ENCODE data around the gene HAUS5.
"Not testable (repeated sequence)": the region's sequence is repeated elsewhere in the genome, so short reads cannot be mapped to it uniquely, and the experiment has no call there.

Gene HAUS5, protein sequence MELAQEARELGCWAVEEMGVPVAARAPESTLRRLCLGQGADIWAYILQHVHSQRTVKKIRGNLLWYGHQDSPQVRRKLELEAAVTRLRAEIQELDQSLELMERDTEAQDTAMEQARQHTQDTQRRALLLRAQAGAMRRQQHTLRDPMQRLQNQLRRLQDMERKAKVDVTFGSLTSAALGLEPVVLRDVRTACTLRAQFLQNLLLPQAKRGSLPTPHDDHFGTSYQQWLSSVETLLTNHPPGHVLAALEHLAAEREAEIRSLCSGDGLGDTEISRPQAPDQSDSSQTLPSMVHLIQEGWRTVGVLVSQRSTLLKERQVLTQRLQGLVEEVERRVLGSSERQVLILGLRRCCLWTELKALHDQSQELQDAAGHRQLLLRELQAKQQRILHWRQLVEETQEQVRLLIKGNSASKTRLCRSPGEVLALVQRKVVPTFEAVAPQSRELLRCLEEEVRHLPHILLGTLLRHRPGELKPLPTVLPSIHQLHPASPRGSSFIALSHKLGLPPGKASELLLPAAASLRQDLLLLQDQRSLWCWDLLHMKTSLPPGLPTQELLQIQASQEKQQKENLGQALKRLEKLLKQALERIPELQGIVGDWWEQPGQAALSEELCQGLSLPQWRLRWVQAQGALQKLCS

GRCh38 chr19:35612559-35613321 lies at the start of gene HAUS5:
Gene HAUS5, plus strand, starts transcription at chr19:35612735. Its CDS starts 60 bp downstream, at chr19:35612795.
- peak; percentile 83 to 95 (median 92) for DNase-seq (ENCODE audit: low read depth in 4 of 4, low spot score in 1 of 4)

DNA sequence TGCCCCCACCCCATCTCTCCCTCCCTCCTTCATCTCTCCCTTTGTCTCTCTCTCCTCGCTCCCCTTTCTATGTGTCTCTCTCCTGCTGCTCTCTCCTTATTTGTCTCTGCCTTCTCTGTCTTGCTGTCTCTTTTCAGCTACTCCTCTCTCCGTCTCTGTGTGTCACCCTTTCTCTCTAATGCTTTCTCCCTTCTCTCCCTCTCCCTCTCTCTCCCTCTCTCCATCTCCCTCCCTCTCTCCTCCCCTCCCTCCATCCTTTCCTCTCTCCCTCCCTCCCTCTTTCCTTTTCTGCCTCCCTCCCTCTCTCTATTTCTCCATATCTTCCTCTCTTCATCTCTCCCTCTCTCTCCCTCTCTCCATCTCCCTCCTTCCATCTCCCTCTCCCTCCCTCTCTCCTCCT lies 49.8 kb upstream of the HAUS5 start:
- no peak for DNase-seq (ENCODE audit: low read depth in 4 of 4, low spot score in 1 of 4)

DNA sequence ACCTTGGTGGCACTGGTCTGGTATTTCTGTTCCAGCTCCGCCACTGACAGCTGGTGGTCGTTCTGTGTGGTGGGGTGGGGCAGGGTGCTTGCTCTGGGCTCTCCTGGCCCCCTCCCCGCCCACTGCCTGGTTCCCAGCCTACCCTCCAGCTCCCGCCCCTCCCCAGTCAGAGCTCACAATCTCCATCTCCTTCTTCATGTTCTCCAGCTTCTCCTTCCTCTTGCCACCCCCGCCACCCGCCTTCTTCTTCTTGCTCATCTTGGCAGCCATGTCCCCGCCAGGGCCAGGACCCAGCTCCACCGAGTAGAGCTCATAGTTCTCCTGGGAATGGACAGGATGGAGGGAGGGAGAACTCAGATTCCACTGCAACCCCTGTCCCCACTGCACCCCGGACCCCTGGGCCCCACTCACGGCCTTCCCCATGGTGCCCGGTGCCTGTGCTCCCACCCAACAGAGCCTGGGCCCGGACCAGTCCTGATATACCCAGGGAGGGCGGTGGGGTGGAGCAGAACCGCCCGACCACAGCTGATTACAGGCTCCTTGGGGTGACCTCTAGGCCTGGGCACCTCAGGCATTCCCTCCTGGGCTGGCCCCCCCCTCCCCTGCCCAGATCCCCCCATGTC lies 49.2 kb upstream of the HAUS5 start, which contains the start of gene ATP4A:
Gene ATP4A (minus strand): TSS at position 452 of the 623 bp plus-strand sequence. CDS start 29 bp downstream, at position 423.
- no peak for DNase-seq (ENCODE audit: low read depth in 4 of 4, low spot score in 1 of 4)

- DNase-seq (ENCODE audit: low read depth in 4 of 4, low spot score in 1 of 4): no peak
These were observed 47.3 kb upstream of the HAUS5 start for GRCh38 chr19:35565016-35565856.

- no peak for DNase-seq (ENCODE audit: low read depth in 4 of 4, low spot score in 1 of 4)
These were observed 45.8 kb upstream of the HAUS5 start for GRCh38 chr19:35566738-35567137.

GRCh38 chr19:35569281-35569781 lies 43.2 kb upstream of the HAUS5 start:
- DNase-seq (ENCODE audit: low read depth in 4 of 4, low spot score in 1 of 4): no peak

DNA sequence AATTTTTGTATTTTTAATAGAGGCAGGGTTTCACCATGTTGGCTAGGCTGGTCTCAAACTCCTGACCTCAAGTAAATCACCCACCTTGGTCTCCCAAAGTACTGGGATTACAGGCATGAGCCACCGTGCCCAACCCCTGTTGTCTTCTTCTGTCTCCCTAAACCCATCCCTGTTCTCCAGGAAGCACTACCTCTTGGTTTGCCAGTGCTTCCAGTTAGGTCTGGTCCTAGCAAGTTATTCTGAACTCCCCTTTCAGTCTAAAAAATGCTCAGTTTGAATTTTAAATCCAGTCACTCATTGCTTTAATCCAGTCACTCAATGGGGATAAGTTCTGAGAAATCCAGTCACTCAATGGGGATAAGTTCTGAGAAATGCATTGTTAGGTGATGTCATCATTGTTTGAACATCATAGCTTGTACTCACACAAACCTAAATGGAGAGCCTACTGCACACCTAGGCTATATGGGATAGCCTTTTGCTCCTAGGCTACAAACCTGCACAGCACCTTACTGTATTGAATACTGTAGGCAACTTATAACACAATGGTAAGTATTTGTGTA lies 41.0 kb upstream of the HAUS5 start:
- no peak for DNase-seq (ENCODE audit: low read depth in 4 of 4, low spot score in 1 of 4)

- no peak for DNase-seq (ENCODE audit: low read depth in 4 of 4, low spot score in 1 of 4)
These were observed 34.6 kb upstream of the HAUS5 start for GRCh38 chr19:35577918-35578317.

- DNase-seq (ENCODE audit: low read depth in 4 of 4, low spot score in 1 of 4): no peak
These were observed 33.8 kb upstream of the HAUS5 start for GRCh38 chr19:35578707-35579106.

DNA sequence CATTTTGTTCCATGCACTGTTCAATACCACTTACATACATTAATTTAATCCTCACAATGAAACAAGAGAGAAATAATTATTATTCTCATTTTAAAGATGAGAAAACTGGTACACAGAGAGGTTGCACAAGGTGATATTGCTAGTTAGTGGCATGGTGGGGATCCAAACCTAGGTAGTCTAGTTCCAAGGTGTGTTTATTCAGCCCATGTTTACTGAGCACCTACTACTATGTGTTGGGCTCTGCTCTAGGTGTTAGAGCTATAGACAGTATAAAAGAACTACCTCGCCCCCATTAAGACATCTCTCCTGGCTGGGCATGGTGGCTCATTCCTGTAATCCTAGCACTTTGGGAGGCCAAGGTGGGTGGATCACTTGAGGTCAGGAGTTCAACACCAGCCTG lies 29.8 kb upstream of the HAUS5 start:
- no peak for DNase-seq (ENCODE audit: low read depth in 4 of 4, low spot score in 1 of 4)

- no peak for DNase-seq (ENCODE audit: low read depth in 4 of 4, low spot score in 1 of 4)
These were observed 26.7 kb upstream of the HAUS5 start, which contains the start of gene PMIS2 for GRCh38 chr19:35585848-35586247. Gene PMIS2, plus strand, starts transcription at chr19:35586173. Its CDS starts 87 bp downstream, at chr19:35586260.

DNA sequence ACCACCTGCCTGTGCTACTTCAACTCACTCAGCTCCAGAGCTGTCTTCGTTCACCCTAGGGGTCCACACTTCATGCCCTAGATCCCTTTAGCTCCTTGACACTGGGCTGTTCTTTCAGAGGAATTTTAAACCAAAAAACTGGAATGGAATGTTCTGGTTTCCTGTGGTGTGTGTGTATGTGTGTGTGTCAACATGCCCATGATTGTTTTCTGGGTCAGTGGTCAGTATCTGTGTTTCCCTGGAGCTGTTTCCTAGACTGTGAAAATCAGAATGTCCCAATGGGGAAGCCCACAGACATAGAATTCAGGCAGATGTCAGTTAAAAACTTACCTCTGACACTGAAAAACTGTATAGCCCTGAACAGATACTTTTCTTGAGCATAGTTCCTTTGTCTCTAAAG lies 25.2 kb upstream of the HAUS5 start:
- DNase-seq (ENCODE audit: low read depth in 4 of 4, low spot score in 1 of 4): no peak

DNA sequence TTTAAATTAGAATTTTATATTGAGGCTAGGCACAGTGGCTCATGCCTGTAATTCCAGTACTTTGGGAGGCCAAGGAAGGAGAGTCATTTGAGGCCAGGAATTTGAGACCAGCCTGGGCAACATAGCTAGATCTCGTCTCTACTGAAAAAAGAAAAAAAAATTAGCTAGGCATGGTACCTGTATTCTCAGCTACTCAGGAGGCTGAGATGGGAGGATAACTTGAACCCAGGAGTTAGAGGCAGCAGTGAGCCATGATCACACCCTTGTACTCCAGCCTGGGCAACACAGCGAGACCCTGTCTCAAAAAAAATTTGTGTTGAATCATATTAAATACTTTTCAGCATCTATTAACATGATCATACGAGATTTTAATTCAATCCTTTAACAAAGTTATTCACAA lies 21.7 kb upstream of the HAUS5 start:
- DNase-seq (ENCODE audit: low read depth in 4 of 4, low spot score in 1 of 4): no peak

GRCh38 chr19:35592226-35592625 lies 20.3 kb upstream of the HAUS5 start:
- DNase-seq (ENCODE audit: low read depth in 4 of 4, low spot score in 1 of 4): no peak

DNA sequence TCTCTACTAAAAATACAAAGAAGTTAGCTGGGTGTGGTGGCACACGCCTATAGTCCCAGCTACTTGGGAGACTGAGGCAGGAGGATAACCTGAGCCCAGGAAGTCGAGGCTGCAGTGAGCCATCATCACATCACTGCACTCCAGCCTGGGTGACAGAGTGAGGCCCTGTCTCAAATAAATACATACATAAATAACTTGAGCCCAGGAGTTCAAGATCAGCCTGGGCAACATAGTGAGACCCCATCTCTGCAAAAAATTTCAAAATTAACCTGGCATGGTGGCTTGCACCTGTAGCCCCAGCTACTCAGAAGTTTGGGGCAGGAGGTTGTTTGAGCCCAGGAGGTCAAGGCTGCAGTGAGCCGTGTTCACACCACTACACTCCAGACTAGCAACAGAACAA lies 17.5 kb upstream of the HAUS5 start:
- DNase-seq (ENCODE audit: low read depth in 4 of 4, low spot score in 1 of 4): not testable (repeated sequence)

DNA sequence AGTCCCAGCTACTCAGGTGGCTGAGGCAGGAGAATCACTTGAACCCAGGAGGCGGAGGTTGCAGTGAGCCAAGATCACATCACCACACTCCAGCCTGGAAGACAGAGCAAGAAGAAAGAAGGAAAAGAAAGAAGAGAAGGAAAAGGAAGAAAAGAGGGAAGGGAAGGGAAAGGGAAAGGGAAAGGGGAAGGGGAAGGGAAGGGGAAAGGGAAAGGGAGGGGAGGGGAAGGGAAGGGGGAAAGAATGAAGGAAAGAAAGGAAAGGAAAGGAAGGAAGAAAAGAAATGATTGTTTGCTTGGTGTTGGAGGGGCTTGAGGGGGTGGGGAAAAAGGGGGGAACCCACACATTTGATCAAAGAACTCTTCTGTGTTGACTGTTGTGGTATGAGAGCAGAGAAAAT lies 16.6 kb upstream of the HAUS5 start:
- DNase-seq (ENCODE audit: low read depth in 4 of 4, low spot score in 1 of 4): no peak

DNA sequence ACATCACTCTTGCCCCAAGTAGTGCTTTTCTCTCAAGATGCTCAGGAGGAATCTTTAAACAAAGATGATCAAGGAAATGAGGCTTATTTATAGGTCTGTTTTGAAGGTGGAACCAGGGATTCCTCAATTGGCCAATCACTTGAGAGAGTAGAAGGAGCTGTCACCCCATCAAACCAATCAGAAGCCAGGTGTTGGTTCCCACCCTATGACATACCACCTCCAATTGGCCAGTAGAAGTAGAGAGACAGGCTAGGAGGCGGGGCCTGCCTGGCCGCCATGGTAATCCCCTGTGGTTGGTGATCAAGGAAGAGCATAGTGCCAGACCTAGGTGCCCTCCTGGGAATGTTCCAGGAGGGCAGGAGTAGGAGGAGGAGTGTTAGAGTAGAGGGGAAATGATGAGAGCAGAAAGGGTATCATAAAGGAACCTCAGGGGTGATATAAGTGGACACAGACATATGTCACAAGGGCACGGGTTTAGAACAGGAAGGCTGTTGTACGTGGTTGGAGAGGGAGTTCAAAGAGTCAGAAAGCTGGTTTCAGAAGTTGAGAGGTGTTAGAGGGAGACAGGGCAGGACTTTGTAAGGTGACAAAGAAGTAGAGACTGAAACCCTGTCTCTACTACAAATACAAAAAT lies 16.1 kb upstream of the HAUS5 start:
- DNase-seq (ENCODE audit: low read depth in 4 of 4, low spot score in 1 of 4): no peak

DNA sequence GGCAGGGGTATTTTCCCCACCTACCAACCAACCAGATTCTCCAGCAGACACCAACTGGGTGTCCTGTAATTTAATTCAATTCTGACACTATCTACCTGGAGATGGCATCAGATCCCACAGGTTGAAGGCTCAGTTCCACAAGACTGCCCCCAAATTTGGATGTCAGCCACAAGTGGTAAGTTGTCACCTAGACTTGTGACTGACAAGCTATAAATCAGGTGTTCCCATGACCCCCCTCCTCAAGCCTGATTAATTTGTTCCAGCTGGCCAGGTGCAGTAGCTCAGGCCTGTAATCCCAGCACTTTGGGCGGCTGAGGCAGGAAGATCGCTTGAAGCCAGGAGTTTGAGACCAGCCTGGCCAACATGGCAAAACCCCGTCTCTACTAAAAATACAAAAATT lies 10.6 kb upstream of the HAUS5 start:
- no peak for DNase-seq (ENCODE audit: low read depth in 4 of 4, low spot score in 1 of 4)

GRCh38 chr19:35604436-35604835 lies 8.1 kb upstream of the HAUS5 start:
- not testable (repeated sequence) for DNase-seq (ENCODE audit: low read depth in 4 of 4, low spot score in 1 of 4)
